GM08714 (cell line): ENCODE results near the gene RYR2.

ENCODE experiments used
- H3K4me3 ChIP-seq: fragments of 200-500 bp; sonication (Bioruptor generic); 2 replicates; pipeline ENCODE4 v1.5.1; 2014; ENCODE audit warnings: mild to moderate bottlenecking, low read length, inconsistent platforms
- ZNF274 ChIP-seq: IDR thresholded peaks from 2 replicates; pipeline ENCODE4 v1.6.1; 2012; ENCODE audit warnings: mild to moderate bottlenecking, low read depth, low read length

RYR2 gene

DNA sequence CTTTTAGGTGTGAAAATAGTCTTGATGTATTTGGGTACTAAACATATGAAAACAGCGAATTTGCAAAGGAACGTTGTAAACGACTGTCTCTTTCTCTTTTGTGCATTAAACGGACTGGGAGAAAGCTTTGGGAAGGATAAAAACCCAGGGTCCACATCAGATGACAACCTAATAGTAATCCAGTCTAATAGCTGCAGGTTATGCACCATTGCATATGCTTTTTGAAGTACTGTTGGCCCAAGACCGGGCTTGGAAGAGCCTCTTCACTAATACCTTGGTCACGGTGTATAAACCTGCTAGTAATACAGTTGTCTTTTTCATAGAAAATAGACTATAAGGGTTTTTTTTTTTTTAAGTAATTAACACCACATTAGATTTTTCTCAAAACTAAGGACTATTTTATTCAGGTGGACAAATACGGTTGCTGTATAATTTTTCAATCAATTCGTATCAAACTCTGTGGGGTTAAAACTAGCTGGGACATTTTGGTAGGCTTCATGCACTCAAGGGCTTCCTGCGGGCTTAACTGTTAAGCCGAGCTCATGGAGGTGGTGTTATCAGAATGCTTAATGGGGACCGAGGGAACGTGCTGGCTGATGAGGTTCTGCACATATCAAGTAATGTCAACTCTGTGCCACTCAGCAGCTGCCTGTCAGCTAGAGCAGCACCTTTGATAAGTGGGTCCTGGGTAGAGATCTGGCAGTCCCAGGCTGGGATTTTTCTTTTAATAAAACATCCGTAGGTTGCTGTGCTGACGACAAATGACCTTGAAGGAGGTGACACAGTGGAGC, 2.1 kb downstream of the RYR2 start:
- TF ChIP-seq ZNF274: no peak
- no peak overlapping the region for H3K4me3 ChIP-seq

- no peak overlapping the region for H3K4me3 ChIP-seq
- TF ChIP-seq ZNF274: no peak
These were observed 3.5 kb downstream of the RYR2 start for GRCh38 chr1:237045278-237046016.

GRCh38 chr1:237048803-237049202, 6.8 kb downstream of the RYR2 start:
- TF ChIP-seq ZNF274: no peak
- no peak overlapping the region for H3K4me3 ChIP-seq

GRCh38 chr1:237050185-237050584, 8.2 kb downstream of the RYR2 start:
- no peak overlapping the region for H3K4me3 ChIP-seq
- no peak for TF ChIP-seq ZNF274

DNA sequence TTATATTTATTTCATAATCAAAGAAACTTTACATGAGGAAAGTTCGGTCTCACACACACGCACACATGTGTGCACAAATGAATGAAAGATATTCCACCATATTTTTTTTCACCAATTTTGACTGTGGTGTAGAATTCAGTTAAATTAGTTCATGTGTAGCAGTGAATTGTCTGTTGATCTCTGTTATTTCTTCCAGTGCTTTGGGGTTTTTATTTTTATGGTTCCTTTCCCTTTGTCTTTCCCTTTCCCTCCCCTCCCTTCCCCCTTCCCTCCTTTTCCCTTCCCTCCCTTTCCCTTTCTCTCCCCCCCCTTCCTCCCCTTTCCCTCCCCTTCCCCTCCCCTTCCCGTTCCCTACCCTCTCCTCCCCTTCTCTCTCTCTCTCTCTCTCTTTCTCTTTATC, 8.9 kb downstream of the RYR2 start:
- no peak overlapping the region for H3K4me3 ChIP-seq
- no peak for TF ChIP-seq ZNF274

DNA sequence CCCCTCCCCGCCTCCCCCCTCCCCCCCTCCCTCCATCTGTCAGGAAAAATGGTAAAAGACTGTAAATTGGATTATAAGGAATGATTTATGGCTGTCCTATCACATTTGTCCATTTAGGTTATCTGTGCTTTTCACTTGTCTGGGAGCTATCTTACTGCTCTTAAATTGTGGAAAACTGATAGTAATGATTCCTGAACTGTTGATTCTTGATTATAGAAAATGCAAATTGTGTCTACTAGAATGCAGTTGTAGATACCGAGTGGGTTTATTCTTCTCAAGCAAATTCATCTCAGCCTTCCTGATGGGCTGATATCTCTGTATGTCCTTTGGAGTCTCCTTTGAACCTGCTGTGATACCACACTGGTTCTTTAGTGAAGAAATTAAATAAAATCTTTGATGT, 12.3 kb downstream of the RYR2 start:
- H3K4me3 ChIP-seq: no peak overlapping the region

DNA sequence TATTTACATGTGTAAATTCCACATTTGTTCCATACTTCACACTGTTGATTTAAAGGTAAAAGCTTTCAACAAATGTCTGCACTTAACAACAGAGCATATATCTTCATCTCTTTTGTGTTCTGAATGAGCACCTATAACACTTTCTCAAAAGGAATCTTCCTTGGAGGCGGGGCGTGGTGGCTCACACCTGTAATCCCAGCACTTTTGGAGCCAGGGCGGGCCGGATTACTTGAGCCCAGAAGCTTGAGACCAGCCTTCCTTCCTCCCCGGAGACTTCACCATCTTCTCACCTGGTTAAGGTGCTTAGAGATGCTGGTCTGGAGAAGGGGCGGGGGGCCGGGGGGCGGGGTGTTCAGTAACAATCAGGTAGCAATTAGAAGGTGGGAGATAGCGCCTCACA, 16.5 kb downstream of the RYR2 start:
- no peak overlapping the region for H3K4me3 ChIP-seq
- TF ChIP-seq ZNF274: no peak

More for the DNA sequence above, 12.3 kb downstream of the RYR2 start:
- TF ChIP-seq ZNF274: no peak

GRCh38 chr1:237059244-237059643, 17.3 kb downstream of the RYR2 start:
- H3K4me3 ChIP-seq: no peak overlapping the region
- no peak for TF ChIP-seq ZNF274

- no peak for TF ChIP-seq ZNF274
- no peak overlapping the region for H3K4me3 ChIP-seq
These were observed 21.0 kb downstream of the RYR2 start for GRCh38 chr1:237062976-237063375.

DNA sequence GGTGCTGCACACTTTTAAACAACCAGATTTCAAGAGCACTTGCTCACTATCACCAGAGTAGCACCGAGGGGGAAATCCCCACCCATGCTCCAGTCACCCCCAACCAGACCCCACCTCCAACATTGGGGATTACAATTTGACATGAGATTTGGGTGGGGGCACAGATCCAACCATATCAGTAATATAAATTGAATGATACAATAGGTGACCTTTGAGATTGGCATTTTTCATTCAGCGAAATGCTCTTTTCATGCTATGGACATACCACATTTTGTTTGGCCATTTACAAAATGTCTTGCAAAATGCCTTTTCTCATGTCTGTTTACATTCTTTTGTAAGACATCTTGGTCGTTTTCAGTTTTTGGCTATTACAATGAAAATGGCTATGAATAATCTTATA, 23.9 kb downstream of the RYR2 start:
- H3K4me3 ChIP-seq: no peak overlapping the region
- TF ChIP-seq ZNF274: no peak

DNA sequence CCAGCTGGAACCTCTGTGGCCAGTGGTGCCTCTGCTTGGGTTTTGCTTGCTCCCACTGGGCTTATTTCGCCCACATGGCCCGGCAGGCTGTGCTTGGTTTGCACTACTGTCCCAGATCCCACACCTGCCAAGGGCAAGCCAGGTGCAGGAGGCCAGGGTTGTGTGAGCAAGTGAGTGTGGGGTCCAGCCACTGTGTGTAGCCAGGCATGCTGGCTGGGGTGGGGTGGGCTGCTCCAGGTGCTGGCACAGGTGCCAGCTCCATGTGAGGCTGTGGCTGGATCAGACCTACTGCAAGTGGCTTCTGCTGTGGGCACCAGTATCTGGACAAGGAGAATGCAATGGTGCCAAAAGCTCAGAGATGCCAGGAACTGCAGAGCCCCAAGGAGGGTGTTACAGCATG, 28.5 kb downstream of the RYR2 start:
- no peak overlapping the region for H3K4me3 ChIP-seq
- TF ChIP-seq ZNF274: no peak

GRCh38 chr1:237071641-237072420, 29.8 kb downstream of the RYR2 start:
- TF ChIP-seq ZNF274: no peak
- H3K4me3 ChIP-seq: no peak overlapping the region

DNA sequence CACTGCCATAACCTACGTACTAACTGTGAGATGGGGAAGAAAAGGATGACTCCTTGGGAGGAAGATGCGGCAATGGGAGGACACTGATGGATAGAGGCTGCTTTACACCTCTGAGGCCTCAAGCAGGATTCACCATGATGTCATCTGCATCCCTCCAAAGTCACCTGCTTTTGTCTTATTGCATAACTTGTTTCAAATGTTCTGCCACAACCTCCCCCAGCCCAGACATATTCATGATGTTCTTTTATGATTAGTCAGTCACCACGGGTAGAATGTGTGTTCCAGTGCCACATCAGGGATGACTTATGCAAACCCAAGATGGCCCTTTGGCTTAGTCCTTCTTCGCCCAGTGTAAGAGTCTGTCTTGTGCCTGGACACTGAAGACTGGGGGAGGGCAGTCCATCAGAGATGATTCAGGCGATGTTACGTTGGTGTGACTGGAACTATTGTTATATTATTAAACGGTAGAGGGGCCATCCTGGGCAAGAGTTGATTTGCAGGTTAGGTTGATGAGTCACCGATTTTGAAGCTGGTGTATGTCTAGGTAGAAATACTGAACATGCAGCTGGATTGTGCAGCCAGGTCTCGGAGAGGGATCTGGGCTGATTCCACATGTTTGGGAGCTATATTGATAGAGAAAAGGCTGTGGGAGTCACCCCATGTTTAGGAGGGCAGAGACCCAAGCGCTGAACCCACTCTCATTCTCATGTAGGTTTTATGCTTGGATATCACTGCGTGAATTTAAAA, 32.6 kb downstream of the RYR2 start:
- no peak overlapping the region for H3K4me3 ChIP-seq
- TF ChIP-seq ZNF274: no peak

DNA sequence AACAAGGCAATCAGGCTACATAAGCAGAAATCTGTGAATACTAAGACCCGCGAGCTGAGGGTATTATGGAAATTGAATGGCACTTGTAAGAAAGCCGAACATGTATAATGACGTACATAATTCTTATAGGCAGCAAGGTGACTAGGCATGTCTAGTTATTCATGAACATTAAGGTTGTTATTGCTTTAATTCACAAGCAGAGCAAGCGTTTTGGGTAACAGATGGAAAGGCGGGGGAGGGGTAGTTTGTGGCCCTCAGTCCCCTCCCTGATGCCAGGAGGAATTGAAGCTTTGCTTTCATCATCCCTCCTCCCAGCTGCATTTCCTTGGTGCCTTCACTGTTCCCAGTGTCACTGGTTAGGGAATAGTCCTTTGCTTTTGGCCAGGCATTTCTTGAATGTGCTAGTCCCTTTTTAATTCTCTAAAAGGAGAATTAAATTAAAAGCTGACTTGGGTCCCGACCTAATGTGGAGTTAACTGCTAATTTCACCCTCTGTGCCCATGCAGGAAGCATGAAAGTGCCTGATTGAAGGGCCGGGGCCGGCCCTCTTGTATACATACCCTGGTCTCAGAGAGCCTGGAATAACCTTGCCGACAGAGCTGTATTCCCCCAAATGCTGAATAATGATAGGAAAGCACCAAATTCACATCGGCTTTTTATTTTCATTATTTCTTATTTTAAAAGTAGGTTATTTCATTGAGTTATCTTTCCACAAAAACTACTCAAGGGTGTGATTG, 42.5 kb downstream of the RYR2 start:
- H3K4me3 ChIP-seq: no peak overlapping the region
- no peak for TF ChIP-seq ZNF274
